Cardiac septum (tissue), 1 donor: ENCODE results near the gene MMEL1. TPM values are rescaled to one million over a fixed set of nuclear protein-coding genes. Genes with fewer than 3 reads are reported as not detected.

ENCODE experiments used
- DNase-seq: peaks from one replicate; pipeline ENCODE4 v3.0.0-alpha.2; 2020; ENCODE audit warnings: low spot score
- intact Hi-C: fragments of 100-400 bp; cut with DNase I; formaldehyde crosslinking; loops from one replicate; pipeline ENCODE4 v1.14.0; 2022
- total RNA-seq: library from RNA; stranded (reverse); fragmentation: NEBNext Ultra II Directional; extraction: Animal tissue kit (Norgen Biotek cat#: 25700); gene quantifications from one replicate; pipeline ENCODE4 v1.2.1, GENCODE V29; 2021
- donor health status: DM: no; HTN: no; CAD: no.

Gene MMEL1
- total RNA-seq, 1 donor from 2014 or later, result not detected

- DNase-seq, result no peak
- intact Hi-C loops, result no loop called here
These were observed 66.4 kb downstream of the MMEL1 start for GRCh38 chr1:2566101-2567045.

GRCh38 chr1:2564815-2565374 is 67.9 kb downstream of the MMEL1 start:
- no peak for DNase-seq
- intact Hi-C loops, result no loop called here

- intact Hi-C loops, result no loop called here
- DNase-seq, result no peak
These were observed 68.6 kb downstream of the MMEL1 start for GRCh38 chr1:2564006-2564814.

- intact Hi-C loops, result no loop called here
- no peak for DNase-seq
These were observed 69.6 kb downstream of the MMEL1 start for GRCh38 chr1:2563205-2563604.

GRCh38 chr1:2561898-2562895 is 70.6 kb downstream of the MMEL1 start:
- intact Hi-C loops, result no loop called here
- no peak for DNase-seq

- intact Hi-C loops, result no loop called here
- no peak for DNase-seq
These were observed 71.4 kb downstream of the MMEL1 start for GRCh38 chr1:2561446-2561845.

- DNase-seq, result no peak
These were observed 72.3 kb downstream of the MMEL1 start for GRCh38 chr1:2560299-2561073.

GRCh38 chr1:2559509-2560298 is 73.1 kb downstream of the MMEL1 start:
- intact Hi-C loops, result no loop called here
- no peak for DNase-seq

More at GRCh38 chr1:2560299-2561073, 72.3 kb downstream of the MMEL1 start:
- intact Hi-C loops, result no loop called here

GRCh38 chr1:2558861-2559260 is 74.0 kb downstream of the MMEL1 start:
- DNase-seq, result no peak
- intact Hi-C loops, result no loop called here

GRCh38 chr1:2558420-2558819 is 74.4 kb downstream of the MMEL1 start:
- intact Hi-C loops, result no loop called here
- DNase-seq, result no peak

- intact Hi-C loops, result no loop called here
- DNase-seq, result no peak
These were observed 75.1 kb downstream of the MMEL1 start for GRCh38 chr1:2557482-2558400.

GRCh38 chr1:2556678-2557481 is 75.9 kb downstream of the MMEL1 start:
- DNase-seq, result no peak
- intact Hi-C loops, result no loop called here

- intact Hi-C loops, result no loop called here
- peak; percentile 90 for DNase-seq
These were observed 76.5 kb downstream of the MMEL1 start, which contains the start of gene TNFRSF14 for GRCh38 chr1:2556277-2556677. TNFRSF14 (plus strand) TSS chr1:2556371; CDS start chr1:2556665, 294 bp downstream.

GRCh38 chr1:2555634-2556276 is 77.1 kb downstream of the MMEL1 start:
- DNase-seq, result peak; percentile 90
- intact Hi-C loops, result no loop called here
